NCI-H345 (cell line): Measurements from ENCODE around the gene TSPAN7.

Source experiments
- DNase-seq: peaks from one replicate; lab custom pipeline; 2025; lab: John Stamatoyannopoulos, UW

TSPAN7 gene

GRCh38 chrX:38595801-38596200, 34.5 kb downstream of the TSPAN7 start:
- DNase-seq, result no peak

DNA sequence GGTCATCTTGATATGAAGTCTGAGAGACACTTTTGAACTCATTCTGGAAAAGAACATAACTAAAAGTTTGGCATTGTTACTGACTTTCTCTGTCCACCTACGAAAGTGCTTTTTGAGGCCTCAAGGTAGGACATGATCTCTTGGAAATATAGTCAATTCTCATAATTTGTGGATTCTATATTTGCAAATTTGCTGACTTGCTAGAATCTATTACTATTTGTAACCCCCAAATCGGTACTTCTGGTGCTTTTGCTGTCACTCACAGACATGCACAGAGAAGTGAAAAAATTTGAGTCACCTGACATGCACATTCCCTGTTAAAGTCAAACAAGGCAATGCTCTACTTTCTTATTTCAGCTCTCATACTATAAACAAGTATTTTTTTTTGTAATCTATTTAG, 35.6 kb downstream of the TSPAN7 start:
- no peak for DNase-seq

- DNase-seq, result no peak
These were observed 38.7 kb downstream of the TSPAN7 start for GRCh38 chrX:38599796-38600755.

DNA sequence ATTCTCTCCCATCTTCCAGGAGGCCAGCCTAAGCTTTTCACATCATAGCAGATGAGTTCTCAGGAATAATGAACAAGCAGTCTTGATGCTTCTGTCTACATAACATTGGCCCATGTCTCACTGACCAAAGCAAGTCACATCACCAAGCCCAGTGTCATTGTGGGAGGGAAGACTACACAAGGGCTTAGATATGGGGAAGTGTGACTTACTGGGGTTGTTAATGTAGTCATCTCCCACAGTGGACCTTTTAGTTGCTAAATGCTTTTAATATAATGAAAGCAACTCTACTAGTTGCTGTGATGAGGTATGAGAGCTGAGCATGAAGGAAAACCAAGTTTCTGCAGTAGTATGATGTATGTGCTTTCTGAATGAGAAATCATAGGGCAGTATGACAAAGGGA, 40.5 kb downstream of the TSPAN7 start:
- no peak for DNase-seq

DNA sequence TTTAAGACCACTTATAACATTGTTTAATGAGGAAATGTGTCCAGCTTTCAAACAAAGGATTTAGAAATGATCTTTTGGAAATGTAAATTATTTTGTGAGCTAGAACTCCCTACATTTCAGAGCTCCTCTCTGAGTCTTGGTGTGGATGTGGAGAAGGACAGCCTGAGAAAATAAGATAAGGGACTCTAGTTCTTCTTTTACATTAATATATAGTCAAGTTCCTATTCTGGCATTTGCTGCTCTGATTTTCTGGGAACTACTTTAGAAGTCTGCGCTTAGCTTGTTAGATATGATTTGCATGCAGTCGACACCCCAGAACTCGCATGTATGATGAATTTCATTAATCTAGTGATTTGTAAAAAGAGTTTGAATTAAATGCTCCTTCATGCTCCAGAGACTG, 45.5 kb downstream of the TSPAN7 start:
- DNase-seq, result no peak

DNA sequence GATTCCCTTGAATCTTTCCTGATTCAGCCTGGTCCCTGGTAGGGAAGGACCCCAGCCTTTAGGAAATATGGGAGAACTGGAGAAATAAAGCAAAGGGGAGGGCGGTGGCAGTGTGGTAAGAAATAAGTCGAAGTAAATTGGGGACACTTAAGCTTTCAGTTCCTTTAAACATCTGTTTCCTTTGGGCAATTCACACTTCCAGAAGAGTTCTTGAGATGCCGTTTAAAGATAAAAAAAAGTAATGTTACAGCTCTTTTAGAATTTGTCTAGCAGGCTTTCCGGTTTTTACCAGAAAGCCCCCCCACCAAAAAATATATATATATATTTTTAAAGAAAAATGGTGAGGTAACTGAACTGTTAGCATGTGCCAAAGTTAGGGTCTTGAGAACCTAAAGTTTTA, 46.6 kb downstream of the TSPAN7 start:
- no peak for DNase-seq

DNA sequence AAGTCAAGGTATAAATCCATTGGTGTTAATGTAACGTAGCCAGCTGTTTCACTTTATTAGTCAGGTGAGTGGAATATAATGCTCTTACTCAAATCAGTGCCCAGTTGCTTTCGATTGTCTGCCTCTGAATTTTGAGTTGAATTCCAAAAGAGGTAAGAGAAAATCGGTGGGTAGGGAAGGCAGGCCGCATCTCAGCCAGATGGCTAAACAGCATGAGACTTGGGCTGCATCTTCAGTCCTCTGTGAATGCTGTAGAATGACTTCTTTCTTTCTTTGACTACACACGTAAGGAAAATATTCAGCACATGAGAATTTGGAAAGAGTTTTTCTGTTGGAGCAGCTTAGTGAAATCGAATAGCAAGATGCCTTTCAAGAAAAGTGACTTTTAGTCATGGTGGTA, 49.5 kb downstream of the TSPAN7 start:
- no peak for DNase-seq

GRCh38 chrX:38612281-38612680, 50.9 kb downstream of the TSPAN7 start:
- no peak for DNase-seq

- no peak for DNase-seq
These were observed 53.1 kb downstream of the TSPAN7 start for GRCh38 chrX:38614485-38614884.

DNA sequence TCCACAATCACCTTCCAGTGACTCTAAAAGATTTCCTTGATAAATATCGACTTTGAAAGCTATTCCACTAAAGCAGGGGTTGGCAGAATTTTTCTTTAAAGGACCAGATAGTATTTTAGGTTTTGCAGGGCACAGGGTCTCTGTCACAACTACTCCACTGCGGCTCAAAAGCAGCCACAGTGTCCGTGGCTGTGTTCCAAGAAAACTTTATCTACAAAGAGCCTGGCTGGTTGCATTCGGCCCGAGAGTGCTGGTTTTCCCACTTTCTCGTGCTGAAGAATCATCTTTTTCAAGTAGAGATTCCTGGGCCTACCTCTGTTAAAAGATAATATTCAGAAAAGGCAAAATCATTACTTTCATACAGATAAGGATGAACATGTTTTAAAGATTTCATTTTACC, 55.6 kb downstream of the TSPAN7 start:
- DNase-seq, result no peak

DNA sequence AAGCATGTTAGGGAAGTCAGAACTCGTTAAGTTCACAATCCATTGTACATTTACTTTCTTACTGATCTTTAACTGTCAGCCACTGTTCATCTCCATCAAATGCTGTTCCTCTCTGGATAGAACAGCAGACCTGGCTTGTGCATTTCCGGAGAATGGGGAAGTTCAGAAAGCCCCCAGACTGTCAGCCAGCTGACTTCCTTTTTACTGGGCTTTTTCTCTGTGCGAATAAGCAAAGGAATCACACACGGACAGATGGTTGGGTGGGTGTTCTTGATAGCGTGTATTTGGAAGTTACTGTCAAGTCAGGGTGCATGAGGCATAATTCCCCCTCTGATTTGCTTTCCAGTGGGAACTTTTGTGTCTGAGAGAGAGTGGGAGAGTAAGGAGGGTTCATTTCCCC, 56.8 kb downstream of the TSPAN7 start:
- DNase-seq, result no peak

DNA sequence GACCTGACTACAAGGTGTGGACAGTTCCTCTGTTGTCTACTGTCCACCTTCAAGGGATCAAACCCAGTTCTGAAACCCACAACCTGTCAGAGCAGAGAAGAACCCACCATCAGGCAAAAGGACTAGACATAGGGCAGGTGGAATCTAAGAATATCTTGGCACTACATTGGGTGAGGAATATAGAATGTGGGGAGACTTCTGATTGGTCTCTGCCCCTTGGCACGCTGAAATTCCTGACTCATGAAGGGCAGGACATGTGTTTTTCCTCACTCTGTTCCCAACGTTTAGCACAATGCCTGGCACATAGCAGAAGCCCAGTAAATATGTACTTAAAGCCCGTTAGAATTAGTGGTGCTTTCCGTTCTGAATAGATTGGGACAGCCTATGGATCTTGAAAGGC, 59.3 kb downstream of the TSPAN7 start:
- DNase-seq, result no peak

DNA sequence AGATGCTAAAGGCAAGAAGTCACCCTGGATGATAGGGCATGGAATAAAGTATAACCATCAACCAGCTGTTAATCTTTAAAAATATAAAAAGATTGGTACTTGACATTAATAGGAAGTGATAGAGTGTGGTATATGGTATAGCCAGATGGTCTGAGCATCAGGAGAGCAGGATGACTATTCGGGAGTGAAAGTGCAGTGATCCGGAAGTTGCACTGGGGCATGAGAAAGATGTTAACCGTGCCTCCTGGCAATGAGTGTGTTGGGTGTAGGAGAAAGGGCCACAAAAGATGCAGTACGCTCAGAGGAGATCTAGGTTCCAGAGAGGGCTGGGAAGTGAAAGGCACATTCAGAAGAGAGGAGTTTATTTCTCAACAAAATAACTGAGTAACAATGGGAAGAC, 65.0 kb downstream of the TSPAN7 start:
- DNase-seq, result no peak

DNA sequence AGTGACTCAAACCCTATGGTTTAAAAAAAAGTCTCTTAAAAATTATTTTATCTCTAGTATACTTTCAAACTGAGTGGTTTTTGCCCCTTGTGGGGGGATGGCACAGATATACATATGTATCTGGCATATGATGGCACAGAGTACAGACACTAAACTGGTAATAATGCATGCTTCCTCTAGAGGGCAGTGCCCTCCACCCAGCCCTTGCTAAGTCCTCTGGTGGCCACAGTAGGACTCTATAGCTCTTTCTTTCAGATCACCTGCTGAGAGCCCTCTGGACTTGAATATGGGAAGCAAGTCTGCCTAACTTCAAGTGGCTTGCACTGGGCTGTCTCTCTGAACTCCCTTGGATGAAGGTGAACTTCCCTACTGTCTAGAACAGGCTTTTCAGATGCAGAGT, 66.3 kb downstream of the TSPAN7 start:
- DNase-seq, result no peak

DNA sequence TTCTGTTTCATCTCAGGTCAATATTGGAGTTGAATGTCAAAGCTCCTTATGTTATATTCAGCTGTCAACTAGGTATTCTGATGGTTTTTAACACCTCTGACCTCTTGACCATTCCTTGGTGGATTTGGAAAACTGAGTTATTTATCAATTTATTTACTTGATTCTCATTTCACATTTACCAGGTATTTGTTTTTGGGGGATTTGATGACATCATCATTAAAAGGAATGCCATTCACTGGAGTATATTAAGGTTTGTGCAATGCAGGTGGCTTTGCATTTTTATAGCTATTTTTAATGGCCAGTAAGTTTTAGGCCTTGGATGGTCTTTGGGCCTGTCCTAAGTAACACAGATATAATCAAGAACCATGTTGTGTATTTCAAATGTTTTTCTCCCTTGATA, 67.2 kb downstream of the TSPAN7 start:
- no peak for DNase-seq

DNA sequence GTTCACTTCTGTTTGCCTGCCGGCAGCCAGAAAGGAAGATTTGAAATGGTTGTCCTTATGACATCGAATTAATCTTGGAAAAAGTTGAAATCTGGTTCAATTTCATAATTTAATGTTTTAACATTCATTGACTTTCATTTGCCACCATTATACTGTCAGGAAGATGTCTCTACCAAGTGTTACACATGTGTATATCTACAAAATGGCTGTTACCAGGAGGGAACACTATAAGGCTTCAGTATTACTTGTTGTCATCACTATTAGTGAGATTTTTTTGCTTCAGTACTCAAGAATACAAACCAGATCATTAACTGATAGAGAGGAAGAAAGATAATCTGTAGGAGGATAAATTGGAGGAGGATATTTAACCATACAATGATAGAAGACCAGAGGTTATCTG, 71.2 kb downstream of the TSPAN7 start:
- DNase-seq, result no peak

GRCh38 chrX:38634665-38635064, 73.3 kb downstream of the TSPAN7 start:
- DNase-seq, result no peak

DNA sequence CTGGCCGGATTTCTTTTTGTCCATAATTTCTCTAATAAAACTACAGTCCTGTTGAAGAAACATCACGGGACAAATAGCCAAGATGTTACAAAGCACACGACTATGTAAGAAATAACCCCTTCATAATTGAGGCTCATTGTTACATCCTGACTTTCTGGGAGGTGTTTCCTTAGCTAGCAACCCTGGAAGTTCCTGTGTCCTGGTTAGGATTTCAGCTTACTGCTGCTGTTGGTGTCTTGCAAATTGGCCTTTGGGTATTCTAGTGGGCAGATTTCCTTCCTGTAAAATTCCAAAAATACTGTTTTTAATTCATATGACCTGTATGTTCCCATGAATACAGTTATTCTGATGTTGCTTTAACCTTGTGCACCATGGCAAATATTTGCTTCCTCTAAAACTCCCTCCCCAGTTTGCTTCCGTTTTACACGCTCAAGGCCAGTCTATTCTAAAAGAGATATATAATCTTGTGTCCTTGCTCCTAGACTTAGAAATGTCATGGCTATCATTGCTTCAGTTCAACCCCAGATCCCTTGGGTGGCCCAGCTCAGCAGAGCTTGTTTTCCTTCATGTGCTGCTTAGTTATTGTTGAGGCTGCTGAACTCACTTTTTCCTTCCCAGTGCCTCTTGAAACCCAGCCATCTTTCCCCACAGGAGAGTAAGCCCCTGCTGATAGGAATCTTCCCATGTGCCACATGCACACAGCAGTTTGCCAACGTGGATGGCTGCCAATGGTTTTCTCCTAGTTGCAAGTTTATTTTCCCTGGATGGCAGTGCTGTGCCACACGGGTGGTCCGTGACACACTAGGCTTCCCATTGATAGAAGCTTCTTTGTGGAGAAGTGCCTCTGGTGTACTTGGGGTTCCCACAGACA, 75.8 kb downstream of the TSPAN7 start:
- DNase-seq, result no peak

GRCh38 chrX:38638952-38639529, 77.7 kb downstream of the TSPAN7 start:
- DNase-seq, result no peak

DNA sequence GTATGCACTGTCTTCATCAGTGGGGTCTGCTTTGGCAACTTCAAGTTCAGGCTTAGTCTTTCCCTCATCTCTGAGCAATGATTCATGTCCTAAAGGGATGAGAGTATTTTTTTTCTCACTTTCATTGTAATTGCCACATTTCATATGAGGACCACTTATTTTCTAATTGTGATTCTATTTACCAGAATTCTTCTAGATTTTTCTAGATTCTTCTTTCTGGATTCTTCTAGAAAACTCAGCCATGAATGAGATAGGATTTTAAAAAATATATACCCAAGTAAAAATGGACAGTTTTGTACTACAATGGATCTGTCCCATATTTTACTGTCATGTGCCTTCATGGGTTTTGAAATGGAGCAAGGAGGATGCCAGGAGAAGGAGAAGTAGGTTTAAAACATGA, 78.4 kb downstream of the TSPAN7 start:
- DNase-seq, result no peak

DNA sequence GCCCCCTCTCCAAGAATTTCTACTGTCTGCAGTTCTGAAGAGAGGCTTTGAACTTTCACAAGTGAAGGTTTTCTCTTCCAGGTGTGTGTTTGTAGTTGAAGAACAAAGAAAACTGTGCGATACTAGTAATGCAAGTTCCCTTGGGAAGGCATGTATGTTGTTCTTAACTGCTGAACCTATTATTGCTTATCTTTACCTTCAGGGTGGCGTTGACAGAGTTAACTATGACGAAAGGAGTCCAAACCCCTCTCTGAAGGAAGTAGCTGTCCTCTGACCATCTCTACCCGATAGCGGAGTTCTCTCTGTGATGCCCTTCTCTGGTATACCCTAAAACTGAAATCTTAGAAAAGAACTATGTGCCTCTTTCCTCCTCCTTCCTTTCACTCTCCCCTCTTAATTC, 79.9 kb downstream of the TSPAN7 start:
- DNase-seq, result no peak

DNA sequence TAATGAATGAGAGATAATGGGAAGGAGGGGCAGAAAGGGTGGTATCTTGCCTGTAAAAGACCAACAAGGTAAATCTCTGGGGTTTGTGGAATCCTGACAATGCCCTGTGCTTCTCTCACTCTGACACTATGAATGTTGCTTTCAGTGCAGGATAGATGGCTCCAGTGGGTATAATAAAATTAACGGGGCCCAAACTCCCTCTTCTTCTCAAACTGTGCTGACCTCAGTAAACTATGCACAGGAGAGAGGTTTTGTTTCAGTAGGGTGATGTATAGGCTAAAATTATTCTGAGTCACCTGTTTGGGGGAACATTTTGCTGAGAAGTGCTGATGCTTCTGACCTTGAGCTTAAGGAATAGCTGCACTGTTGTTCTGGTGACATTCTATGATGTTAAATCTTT, 82.6 kb downstream of the TSPAN7 start:
- DNase-seq, result no peak

DNA sequence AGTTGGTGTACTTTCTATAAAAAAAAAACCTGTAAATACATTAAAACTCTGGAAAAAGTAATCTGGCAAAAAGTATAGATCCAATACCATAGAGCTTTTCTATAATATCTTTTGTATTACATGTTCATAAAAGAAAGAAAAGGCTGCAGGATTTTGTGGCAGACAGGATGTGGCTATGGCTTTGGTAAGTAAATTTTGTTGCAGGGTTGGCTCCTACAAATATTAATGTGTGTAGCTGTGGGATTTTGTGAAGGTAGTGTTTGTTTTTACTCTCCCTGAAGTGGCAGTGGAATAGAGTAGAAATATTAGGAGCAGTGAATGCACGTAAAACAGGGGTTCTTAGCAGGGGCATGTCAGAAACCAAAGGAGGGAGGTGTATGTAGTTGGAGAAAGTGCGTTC, 84.8 kb downstream of the TSPAN7 start:
- DNase-seq, result no peak
